M059J (cell line): ENCODE results near the gene C3orf20. TPM values are rescaled to one million over a fixed set of nuclear protein-coding genes. Genes with fewer than 3 reads are reported as not detected.
"Not testable (repeated sequence)": the region's sequence is repeated elsewhere in the genome, so short reads cannot be mapped to it uniquely, and the experiment has no call there.

Experiments
- DNase-seq: peaks from one replicate; pipeline ENCODE4 v3.0.0-alpha.2; 2012; ENCODE audit warnings: low read depth
- total RNA-seq: library from RNA; depleted of rRNA; stranded (reverse); fragments of >200 nt; shearing (Covaris generic); gene quantifications from 2 replicates; pipeline ENCODE4 v1.2.3, GENCODE V29; 2014

The C3orf20 gene
- total RNA-seq, 1 experiment from 2014 or later, result not detected

DNA sequence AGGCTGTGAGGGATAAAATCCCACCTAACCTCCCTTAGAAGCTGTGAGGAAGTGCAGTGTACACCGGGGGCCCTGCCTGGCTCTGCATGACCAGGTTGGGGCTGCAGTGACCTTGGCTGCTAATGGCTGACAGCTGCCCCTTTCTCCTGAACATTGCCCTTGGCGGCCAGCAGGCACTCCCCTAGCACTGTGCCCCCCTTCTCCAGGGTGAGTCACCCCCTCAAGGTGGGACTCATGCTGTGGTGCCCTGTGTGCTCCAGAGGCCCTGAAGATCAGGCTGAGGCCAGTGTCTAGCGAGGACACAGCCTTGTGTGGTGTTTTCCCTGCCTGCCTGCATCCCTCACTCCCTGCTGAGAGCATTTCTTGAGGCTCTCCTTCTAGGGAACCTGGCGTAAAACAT, 122.8 kb downstream of the C3orf20 start:
- DNase-seq, result no peak

DNA sequence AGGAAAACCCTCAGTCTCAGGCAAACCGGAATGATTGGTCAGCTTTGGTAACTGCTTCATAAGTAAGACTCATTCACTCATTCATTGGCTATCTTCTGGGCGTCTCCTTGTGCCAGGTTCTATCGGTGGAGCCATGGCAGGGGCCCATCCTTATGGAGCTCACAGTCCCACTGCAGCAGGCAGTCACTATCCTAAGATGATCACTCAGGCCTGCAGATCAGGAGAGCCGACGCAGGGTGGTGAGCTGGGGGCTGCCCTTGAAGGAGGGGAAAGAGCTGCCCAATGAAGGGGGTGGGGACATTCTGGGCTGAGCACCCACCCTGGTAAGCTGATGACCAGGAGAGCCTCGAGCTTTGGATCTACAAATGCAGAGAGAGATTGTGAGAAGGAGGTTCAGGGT, 123.3 kb downstream of the C3orf20 start:
- no peak for DNase-seq

DNA sequence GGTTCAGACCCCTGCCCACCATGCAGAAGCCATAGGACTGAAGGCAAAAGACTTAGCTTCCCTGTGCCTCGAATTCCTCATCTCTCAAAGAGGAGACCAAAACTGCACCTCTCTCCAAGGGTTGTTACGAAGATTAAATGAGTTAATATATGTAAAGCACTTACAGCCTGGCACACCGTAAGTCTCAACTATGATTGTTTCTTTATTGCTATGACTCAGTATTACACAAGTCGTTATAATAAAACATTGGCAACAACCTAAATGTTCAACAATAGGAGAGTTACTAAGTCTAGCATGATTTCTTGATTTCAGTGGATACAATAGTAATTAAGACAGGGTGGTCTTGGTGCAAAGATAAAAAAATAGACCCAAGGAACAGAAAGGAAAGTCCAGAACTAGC, 124.2 kb downstream of the C3orf20 start:
- DNase-seq, result no peak

DNA sequence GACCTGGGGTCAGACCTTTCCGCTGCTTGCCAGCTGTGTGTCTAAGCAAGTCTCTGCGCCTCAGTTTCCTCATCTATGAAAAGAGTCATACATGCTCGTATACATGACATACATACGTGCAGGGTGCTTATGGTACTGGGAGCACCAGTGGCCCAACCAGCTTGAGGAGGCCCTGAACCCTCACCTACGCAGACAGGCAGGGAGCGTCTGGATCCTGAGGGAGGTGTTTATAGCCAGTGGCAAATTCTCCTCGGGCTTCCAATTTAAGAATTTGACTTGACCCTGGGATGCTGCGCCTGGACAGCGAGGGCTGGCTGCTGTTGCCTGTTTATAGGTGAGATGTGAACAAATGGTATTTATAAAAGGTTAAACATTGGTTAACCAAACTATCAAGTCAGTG, 126.1 kb downstream of the C3orf20 start:
- DNase-seq, result no peak

DNA sequence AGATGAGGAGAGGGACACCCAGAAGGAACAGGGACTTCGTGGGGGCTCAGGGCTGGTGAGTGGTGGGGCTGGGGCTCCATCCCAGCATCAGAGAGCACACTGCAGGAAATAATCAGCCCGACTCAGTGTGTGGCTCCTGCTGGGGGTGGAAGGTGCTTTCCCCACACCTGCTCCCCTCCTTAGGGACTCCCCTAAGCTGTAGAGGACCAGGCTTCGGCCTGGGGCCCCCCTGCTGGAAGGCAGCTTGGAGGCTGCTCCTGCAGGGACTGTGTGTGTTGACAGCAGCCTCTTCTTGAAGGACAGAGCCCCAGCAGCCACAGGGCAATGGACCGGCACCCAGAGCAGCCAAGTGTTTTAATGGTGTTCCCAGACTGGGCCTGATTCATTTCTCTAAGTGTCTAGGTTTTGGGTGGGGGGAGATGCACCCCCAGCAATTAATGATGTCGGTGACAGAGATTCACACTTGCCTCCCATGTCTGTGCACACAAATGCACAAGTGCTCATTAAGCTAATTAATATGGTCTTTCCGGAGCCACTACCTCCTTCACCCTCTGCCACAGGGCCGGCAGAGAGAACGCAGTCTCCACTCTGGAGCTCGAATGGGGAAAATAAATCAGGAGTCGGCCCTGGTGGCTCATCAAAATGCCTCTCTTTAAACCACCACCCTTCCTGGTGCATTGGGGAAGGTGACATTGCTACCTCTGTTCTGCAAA, 126.9 kb downstream of the C3orf20 start:
- no peak for DNase-seq

DNA sequence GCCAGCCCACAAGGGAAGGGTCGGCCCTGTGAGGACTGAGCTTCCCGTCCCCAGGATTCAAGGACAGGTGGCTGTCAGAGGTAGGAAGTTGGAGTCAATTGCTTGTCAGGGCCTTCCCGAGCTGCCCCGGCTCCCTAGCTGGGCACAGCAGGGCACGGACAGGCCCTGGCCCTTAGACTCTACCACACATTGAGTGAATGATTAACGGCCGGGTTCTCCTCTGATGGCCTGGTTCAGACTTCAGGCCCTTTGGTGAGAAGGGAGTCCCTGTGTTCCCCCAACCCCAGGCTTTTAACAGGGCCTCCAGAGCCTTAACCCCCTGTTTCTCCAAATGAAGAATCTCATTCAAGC, 127.4 kb downstream of the C3orf20 start:
- no peak for DNase-seq

DNA sequence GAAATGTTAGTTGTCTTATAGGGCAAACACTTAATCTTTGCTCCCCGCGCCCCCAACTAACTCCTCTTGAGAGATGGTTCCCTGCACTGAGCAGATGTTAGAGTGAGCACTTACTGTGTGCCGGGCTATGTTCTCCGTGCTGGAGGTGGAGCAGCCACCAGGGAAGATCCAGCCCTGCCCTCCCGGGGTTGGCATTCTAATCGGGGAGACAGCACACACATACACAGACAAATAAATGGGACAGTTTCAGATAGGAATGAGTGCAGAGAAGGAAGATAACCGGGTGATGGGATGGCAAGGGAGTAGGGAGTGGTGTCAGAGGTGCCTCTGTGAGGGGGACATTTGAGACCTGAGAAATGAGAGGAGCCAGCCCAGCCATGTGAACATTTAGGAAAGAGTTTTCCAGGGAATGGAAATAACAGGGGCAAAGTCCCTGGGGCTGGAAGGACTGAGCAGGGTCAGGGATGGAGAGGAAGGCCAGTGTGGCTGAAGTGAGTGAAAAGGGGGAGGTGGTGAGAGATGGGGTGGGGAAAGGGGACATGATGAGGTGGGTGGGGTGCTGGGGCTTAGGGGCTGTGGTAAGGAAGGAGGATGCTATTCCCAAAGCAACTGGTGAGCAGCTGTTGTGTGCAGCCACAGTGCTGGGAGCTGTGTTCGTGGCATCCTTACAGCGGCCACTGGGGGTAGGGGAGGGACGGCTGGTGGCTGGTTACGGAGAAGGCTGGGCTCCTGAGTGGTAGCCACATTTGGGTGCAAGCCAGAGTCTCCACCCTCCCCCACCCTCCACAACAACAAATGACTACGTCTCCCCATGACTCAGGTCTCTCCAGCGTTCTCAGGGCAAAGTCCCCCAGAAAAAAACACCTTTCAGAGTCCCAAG, 128.4 kb downstream of the C3orf20 start:
- peak; percentile 48 for DNase-seq

DNA sequence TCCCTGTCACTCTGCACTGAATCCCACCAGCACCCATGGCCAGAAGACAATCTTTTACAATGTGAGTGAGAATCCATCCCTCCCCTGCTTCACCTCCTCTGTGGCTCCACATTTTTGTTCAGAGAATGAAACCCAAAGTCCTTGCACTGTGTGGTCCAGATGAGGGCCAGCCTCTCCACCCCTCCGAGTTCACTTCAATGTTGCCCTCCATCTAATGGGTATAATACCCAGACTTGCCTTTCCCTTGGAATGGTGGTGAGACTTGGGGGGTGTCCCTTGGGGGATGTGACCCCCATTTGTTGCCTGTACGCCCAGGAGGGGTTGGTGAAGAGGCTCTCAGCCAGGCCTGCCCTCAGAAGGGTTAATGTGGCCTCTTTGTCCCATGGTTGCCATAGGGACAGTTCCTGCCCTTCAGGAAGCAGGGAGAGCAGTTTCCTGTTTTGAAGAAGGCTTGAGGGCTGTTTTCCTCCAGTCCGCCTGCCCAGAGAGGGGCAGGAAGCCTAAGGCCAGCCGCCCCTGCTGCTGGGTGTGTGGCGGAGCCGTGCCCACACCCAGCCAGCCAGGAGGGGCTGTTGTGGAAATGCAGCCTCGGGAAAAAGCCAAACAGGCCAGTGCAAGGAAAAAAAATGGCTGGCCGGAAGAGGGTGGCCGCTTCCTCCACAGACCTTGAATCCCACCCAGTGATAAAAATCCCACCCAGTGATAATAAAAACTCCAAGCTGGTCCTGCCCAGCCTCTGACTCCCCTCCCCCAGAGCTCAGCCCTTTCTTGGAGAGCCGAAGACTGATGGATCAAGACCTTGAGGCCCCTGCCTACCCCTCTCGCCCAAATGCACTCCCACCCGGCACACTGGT, 129.3 kb downstream of the C3orf20 start:
- DNase-seq, result no peak

DNA sequence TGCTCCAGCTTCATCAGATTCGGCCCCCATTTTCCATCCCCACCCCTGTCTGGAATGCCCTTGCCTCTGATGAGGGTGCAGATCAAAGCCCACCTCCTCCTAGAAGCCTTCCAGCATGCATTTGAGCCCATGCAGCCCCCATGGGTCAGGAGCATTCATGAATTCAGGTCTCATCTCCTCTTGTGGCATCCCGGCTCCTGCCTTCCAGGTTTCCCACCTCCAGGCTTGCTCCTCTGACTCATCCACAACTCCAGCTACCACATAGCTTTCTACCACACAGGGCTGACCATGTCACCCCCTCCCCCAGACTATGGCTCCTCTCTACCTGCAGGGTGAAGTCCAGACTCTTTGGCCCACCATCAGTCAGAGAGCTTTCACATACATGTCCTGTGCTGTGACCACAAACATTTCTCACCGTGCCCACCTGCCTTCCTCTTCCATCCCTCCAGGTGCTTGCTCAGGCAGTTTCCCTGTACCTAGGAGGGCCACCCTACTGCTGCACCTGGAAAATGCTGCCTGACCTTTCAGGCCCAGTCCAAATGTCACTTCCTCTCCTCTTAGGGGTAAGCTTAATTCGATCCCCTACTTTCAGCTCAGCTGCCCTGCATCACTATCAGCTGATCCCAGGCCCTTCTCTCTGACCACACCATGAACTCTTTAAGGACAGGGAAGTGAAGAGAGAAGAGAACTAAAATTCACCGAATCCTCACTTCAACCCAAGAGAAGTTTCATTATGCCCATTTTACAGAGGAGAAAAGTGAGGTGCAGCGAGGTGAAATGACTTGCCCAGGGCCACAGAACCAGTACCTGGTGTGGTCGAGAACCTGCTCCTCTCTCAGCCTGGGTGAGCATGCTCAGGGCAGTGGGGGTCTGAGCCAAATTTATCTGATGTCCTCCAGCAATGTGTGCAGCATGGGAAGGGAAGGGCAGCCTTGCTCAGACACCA, 130.2 kb downstream of the C3orf20 start:
- DNase-seq, result peak; percentile 57

DNA sequence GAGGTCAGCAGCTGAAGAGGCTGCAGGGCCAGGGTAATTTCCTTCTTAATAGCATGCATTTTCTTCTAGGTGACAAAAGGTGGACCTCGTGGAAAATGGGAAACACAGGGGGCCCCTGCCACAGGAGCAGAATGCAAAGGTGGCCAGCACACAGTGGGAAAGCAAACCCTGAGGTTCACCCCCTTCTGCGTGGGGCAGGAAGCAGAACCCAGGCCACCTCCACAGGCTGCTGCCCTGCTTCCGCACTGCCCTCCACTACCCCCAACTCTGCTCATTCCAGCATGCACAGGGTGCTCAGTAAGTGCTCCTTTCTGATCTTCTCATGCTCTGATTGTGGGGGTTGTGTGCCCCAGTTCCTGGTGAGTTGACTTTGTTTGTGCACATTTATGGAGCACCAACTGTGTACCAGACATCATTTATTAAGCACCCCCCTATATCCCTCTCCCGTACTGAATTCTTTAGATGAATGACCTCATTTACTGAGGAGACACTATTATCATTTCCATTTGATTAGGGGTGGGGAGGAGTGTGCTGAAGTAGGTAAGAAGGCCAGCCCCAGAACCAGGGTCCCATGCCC, 131.1 kb downstream of the C3orf20 start:
- DNase-seq, result no peak

DNA sequence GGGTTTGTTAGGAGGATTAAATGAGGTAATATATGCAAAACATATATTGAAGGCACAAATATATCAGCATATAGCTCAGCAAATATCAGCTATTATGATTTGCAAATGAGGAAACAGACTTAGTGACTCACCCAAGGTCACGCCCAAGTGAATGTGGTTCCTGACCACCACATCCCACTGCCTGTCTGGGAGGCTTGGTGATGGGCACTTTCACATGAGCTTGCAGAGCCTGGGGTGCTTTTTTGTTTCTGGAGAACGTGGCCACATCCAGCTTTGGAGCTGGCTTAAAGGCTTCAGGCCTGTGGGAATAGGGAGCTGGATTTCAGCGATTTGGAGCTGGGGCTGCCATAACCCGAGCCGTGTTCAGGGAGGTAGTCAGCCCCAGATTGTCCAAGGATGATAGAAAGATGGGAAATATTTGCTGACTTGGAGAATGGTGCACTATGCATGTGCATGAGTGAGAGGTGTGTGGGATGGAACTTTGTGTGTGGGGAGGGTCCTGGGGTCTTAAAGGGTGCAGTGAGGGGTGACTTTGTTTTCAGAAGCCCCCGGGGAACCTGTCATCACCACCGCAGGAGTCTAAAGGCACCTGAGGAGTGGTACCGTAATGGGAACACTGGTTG, 131.8 kb downstream of the C3orf20 start:
- peak; percentile 55 for DNase-seq

DNA sequence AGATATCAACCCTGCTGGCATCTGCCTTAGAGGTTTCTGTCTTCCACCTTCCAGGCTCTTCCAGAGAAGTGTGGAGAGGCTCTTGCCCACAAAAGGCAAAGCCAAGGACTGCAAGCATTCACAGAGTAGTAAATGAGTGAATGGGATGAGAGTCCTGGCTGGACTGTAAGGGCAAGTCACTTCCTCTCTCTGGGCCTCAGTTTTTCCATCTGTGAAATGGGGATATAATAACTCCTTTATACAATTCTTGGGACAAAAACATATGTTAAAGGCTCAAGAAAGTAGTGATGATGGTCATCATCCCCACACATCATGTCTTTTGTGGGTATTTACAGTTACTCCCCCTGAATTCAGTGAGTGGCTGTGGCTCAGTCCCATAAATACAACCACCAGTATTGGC, 133.1 kb downstream of the C3orf20 start:
- no peak for DNase-seq

DNA sequence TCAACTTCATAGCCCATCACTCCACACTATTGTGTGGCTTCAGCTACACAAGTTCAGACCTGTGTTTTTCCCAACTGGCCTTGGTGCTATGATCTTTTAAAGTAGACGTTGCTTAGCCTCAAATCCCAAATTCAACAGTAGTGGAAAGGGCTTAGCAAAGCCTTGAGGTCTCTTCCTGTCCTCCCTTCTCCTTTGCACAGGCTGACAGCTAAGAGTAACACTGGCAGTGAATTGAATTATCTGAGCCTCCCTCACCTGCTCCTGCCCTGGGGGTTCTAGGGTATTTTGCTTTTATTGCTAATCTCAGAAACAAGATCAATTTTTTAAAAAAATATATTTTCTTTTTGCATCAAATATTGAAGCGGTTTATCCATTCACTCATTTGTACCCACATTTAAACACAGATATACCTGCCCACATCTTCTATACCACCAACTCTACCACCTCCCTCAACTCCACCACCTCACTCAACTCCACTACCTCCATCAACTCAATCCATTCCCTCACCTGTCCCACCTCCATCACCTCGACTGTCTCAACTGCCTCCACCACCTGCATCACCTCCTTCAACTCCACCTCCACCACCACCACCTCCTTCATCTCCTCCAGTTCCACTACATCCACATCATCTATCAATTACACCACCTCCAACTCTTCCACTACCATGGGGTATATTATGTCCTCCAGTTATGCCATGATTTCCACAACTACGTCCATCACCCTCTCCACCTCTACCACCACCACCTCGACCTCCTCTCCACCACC, 133.7 kb downstream of the C3orf20 start:
- DNase-seq, result no peak

DNA sequence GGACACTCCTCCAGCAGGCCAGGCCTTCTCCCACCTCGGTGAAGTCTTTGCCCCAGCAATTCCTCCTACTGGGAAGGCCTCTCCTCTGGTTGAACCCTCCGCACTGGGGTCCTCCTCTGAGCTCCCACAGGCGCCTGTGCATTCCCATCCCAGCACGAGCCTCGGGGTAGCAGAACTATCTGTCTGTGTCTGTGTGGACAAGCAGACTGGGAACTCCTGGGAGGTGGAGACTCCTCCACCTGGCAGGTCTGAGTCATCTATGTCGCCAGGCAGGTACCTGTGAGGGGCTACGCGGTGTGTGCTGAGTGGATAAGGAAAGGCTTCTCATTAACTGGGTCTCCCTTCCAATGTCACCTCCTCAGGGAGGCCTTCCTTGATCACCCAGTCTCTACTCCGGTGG, 134.7 kb downstream of the C3orf20 start:
- DNase-seq, result not testable (repeated sequence)

DNA sequence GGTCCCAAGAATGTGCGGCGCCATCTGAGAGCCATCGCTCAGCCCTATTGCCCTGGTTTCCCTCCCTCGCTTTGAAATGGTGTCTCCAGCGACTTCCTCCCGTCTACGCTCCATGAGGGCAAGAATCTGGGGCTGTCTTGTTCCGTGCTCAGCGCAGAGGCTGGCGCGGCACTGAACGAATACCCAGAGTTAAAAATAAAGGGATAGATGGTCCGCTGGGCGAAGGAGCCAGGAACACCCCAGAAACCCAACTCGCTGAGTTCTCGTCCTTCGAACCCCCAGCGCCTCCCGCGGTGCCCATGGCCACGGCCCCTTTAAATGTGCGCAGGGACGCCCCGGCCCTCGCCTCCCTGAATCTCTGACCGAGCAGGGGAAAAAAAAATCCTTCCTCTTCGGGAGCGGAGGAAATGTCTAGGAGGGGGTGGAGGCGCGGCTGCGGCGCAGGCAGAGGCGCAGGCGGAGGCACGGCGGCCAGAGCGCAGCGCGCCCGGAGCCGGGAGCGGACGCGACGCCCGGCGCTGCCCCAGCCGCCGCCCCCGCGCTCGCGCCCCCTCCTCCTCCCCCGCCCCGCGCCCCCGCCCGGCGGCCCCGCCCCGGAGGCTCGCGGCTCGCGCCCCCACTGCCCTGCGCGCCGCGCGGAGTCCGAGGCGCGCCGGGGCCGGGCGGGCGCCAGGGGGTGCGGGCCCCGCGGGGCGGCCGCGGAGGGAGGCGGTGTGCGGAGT, 135.3 kb downstream of the C3orf20 start:
- no peak for DNase-seq

DNA sequence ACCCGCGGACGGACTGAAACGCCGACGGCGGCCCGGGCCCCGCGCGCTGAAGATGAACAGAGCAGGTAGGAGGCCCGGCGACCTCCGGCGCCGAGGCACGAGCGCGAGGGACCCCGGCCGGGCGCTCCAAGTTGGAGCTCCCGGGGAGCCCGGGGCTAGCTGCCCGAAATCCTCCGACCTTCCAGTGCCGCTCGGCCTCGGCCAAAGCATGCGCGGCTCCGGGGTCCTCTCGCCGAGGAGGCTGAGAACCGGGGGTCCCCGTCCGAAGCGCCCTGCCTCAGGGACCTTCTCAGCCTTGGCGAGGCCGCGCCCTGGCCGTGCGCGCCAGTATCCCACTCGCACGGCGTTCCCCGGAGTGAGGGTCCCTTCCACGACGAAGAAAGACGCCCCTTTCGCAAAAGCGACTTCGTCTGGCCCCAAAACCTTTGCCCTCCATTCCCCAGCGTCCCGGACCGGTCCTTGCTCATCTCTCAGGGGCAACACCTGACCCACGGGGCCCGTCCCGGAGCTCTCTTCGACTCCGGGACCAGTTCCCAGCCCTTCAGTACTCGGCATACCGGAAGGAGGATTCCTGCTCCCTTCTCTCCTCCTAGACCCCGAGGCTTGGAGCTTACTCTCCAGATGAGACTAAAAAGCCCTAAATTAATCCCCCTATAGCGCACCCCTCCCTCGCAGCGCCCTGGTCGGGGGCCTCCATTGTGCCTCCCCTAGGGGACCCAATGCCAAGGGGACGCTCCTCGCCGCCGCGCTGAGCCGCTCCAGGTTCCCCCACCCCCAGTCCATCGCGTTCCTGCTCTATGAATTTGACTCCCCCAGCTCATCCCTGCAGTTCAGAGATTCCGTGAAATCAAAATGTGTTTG, 136.1 kb downstream of the C3orf20 start:
- DNase-seq, result no peak

DNA sequence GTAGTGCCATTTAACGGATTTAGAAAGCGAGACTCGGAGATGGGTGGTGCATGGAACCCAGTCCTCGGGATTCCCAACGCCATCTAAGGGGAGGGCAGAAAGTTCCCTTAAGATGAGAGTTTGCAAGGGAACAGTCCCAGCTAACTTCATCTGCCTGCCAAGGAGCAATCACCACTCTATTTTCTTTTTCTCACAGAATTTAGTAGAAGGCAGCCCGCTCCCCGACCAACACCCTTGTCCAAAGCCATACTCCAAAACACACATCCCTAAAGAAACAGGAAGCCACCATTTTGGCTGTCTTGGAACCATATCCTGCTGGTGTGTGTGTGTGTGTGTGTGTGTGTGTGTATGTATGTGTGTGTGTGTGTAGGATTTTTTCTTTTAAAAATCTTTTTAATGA, 136.7 kb downstream of the C3orf20 start:
- DNase-seq, result no peak

DNA sequence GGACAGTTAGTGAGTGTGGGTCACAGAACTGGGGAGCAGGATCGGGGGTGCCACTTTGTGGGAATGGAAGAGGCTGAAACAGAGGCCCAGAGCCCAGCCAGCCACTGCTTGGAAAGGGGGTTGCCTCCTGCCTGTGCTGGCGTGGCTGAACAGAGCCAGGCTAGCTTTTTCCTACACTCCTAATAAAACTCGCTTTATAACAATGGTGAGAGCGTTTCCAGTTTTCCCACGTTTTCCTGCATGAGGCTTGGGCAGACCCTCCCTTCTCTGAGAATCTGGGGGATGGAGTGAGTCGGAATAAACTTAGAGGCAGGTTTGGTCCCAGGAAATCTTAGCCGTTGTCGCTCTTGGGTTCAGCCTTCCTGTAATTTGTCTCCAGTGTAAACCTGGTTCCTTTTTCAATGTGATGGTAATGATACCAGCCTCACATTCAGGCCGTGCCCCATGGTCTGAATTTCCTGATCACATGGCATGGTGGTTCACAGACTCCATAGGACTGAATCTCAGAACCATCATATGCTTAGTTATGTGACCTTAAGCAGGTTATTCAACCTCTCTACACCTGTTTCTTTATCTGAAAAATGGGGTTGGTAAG, 137.4 kb downstream of the C3orf20 start:
- no peak for DNase-seq
